IMR-90 (cell line): ENCODE data around the gene SBF2.

Experiments
- RCOR1 ChIP-seq: IDR thresholded peaks from 2 replicates; pipeline ENCODE4 v1.6.1; 2012; ENCODE audit warnings: mild to moderate bottlenecking, low read length, improper control_type of control experiment; ENCODE audit not compliant: insufficient replicate concordance
- RFX5 ChIP-seq: IDR thresholded peaks from 2 replicates; pipeline ENCODE4 v1.8.0; 2012; ENCODE audit warnings: low read depth, mild to moderate bottlenecking, low read length, moderate library complexity
- TF ChIP-seq, protein P1 (sequence below): conservative IDR thresholded peaks from 2 replicates; pipeline ENCODE4 v1.5.1; 2012; ENCODE audit warnings: mild to moderate bottlenecking, low read depth, low read length, improper control_type of control experiment

DNA sequence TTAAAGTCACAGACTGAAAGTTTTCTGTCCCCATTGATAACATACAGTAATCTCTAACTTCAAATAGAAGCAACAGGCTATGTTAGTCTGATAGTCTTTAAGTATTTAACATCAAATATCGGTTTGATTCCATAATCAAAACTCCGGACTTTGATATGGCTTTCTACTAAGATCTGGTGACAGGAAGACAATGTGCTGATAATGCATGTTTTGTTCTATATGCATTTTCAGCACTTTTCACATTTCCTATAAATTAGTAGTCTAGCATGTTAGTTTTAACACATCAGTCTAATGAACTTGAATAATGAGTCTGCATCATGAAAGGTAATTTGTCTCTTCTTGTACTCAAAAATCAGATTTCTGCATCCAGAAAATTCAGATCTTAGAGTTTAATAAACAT is 252.7 kb downstream of the SBF2 start:
- TF ChIP-seq, protein P1, sequence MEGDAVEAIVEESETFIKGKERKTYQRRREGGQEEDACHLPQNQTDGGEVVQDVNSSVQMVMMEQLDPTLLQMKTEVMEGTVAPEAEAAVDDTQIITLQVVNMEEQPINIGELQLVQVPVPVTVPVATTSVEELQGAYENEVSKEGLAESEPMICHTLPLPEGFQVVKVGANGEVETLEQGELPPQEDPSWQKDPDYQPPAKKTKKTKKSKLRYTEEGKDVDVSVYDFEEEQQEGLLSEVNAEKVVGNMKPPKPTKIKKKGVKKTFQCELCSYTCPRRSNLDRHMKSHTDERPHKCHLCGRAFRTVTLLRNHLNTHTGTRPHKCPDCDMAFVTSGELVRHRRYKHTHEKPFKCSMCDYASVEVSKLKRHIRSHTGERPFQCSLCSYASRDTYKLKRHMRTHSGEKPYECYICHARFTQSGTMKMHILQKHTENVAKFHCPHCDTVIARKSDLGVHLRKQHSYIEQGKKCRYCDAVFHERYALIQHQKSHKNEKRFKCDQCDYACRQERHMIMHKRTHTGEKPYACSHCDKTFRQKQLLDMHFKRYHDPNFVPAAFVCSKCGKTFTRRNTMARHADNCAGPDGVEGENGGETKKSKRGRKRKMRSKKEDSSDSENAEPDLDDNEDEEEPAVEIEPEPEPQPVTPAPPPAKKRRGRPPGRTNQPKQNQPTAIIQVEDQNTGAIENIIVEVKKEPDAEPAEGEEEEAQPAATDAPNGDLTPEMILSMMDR = no peak
- no peak for TF ChIP-seq RFX5
- no peak for TF ChIP-seq RCOR1
